K562 (cell line): ENCODE data around the gene RNU6-9. TPM values are rescaled to one million over a fixed set of nuclear protein-coding genes. Genes with fewer than 3 reads are reported as not detected.

ENCODE experiments used
- ATAC-seq: fragments of 200-7000 bp; cut with Tn5 transposase; 3 replicates; pipeline ENCODE4 v1.9.1; 2020; ENCODE audit warnings: moderate library complexity
- BruUV-seq: library from RNA; stranded (reverse); fragments of 400-500 nt; replicated peaks from 2 replicates; lab custom pipeline; 2021; lab: Mats Ljungman, UMichigan
- CTCF ChIA-PET: fragments of 300-600 bp; formaldehyde crosslinking; extraction: SDS; loops from one replicate; lab custom pipeline; 2021; ENCODE audit warnings: low intra/inter-chr PET ratio; lab: Yijun Ruan, JAX
- POLR2A ChIA-PET: fragments of 300-600, 350-650 bp; sonication (Branson Sonifier 250); formaldehyde crosslinking; extraction: SDS; loops from one replicate; lab custom pipeline; 2021; ENCODE audit warnings: antibody characterized with exemption, inconsistent platforms; lab: Yijun Ruan, JAX
- DNase-seq, 4 experiments: peaks; one replicate each; pipeline versions ENCODE4 v3.0.0 to v3.0.0-alpha.2; 2011 to 2018; ENCODE audit warnings: low spot score in 3 of 4, mixed read lengths in 3 of 4; ENCODE audit errors: extremely low read depth in 1 of 4
- FAIRE-seq: peaks from 2 replicates; lab custom pipeline; 2011; peaks lifted over from hg19 to GRCh38; lab: Jason Lieb, UNC
- H2AFZ ChIP-seq: 2 replicates; pipeline ENCODE4 v1.6.0; 2011; ENCODE audit warnings: low read depth, low read length, control low read depth, inconsistent platforms
- H3K27ac ChIP-seq: fragments of 200-600 bp; 3 replicates; pipeline ENCODE4 v1.8.0; 2011; ENCODE audit warnings: low read depth, mild to moderate bottlenecking, control low read depth, inconsistent platforms, low read length, moderate library complexity, mixed read lengths; ENCODE audit errors: extremely low read depth
- H3K27me3 ChIP-seq, 2 experiments: fragments of 300-600 bp in 1 of 2; 2 replicates in 1 of 2; 3 replicates in 1 of 2; pipeline versions ENCODE4 v1.6.0 to v1.8.0; 2011; ENCODE audit warnings: inconsistent platforms in 2 of 2, low read length in 2 of 2, mild to moderate bottlenecking in 1 of 2, mixed read lengths in 1 of 2, moderate library complexity in 1 of 2; ENCODE audit not compliant: control insufficient read depth in 2 of 2, insufficient read depth in 2 of 2
- H3K36me3 ChIP-seq: fragments of 300-600 bp; 3 replicates; pipeline ENCODE4 v1.8.0; 2011; ENCODE audit warnings: mild to moderate bottlenecking, low read length, inconsistent platforms; ENCODE audit not compliant: control insufficient read depth, insufficient read depth
- H3K4me1 ChIP-seq, 2 experiments: fragments of 200-600 bp in 1 of 2; replicated peaks in 1 of 2; 2 replicates in 1 of 2; 3 replicates in 1 of 2; pipeline versions ENCODE4 v1.5.1 to v1.8.0; 2011; ENCODE audit warnings: inconsistent platforms in 2 of 2, low read length in 2 of 2, mild to moderate bottlenecking in 1 of 2, mixed read lengths in 1 of 2, moderate library complexity in 1 of 2; ENCODE audit not compliant: control insufficient read depth in 2 of 2, insufficient read depth in 2 of 2
- H3K4me2 ChIP-seq: 2 replicates; pipeline ENCODE4 v1.6.1; 2011; ENCODE audit warnings: low read length, control low read depth, inconsistent platforms, mixed read lengths; ENCODE audit not compliant: insufficient read depth
- H3K4me3 ChIP-seq: fragments of 200-600 bp; sonication (generic), shearing (Covaris generic); 2 replicates; pipeline ENCODE4 v1.5.1; 2016; ENCODE audit warnings: control low read depth, inconsistent platforms
- H3K79me2 ChIP-seq: fragments of 200-600 bp; 3 replicates; pipeline ENCODE4 v1.8.0; 2011; ENCODE audit warnings: low read length, inconsistent platforms; ENCODE audit not compliant: control insufficient read depth, insufficient read depth
- H3K9ac ChIP-seq, 2 experiments: 2 replicates each; pipeline versions ENCODE4 v1.6.0 to v1.6.1; 2011; ENCODE audit warnings: low read depth in 2 of 2, low read length in 2 of 2, control low read depth in 1 of 2, inconsistent platforms in 1 of 2, mild to moderate bottlenecking in 1 of 2, mixed read lengths in 1 of 2; ENCODE audit not compliant: insufficient read depth in 1 of 2
- H3K9me1 ChIP-seq: one replicate; pipeline ENCODE4 v1.6.0; 2011; ENCODE audit warnings: inconsistent platforms, mild to moderate bottlenecking, low read length, moderate library complexity; ENCODE audit not compliant: control insufficient read depth, insufficient read depth
- H3K9me3 ChIP-seq: replicated peaks from 2 replicates; pipeline ENCODE4 v1.5.1; 2011; ENCODE audit warnings: low read depth, low read length, inconsistent platforms; ENCODE audit not compliant: control insufficient read depth, insufficient read depth
- H4K20me1 ChIP-seq: replicated peaks from 2 replicates; pipeline ENCODE4 v1.6.1; 2011; ENCODE audit warnings: low read length, inconsistent platforms, mixed read lengths; ENCODE audit not compliant: control insufficient read depth, insufficient read depth
- CCNT2 ChIP-seq: IDR thresholded peaks from 2 replicates; pipeline ENCODE4 v1.6.1; 2011; ENCODE audit warnings: borderline replicate concordance, low read depth, mild to moderate bottlenecking, moderate library complexity, mixed read lengths, low read length; ENCODE audit not compliant: insufficient read length; ENCODE audit errors: extremely low read depth
- CHD4 ChIP-seq: fragments of 200-600 bp; sonication (generic); IDR thresholded peaks from 3 replicates; pipeline ENCODE4 v1.6.1; 2012; ENCODE audit warnings: low read depth, mild to moderate bottlenecking, mixed read lengths, low read length, inconsistent platforms; ENCODE audit not compliant: insufficient read depth, insufficient replicate concordance, poor library complexity, severe bottlenecking
- MAZ ChIP-seq, 2 experiments: fragments of 450-650 bp in 1 of 2; sonication (generic) in 1 of 2; formaldehyde crosslinking; IDR thresholded peaks in 1 of 2; conservative IDR thresholded peaks in 1 of 2; 2 replicates each; pipeline versions ENCODE4 v1.4.0 to v1.5.0; 2020; ENCODE audit warnings: mild to moderate bottlenecking in 1 of 2, missing genetic modification reagents in 1 of 2
- MBD2 ChIP-seq: sonication (generic); IDR thresholded peaks from 2 replicates; pipeline ENCODE4 v1.6.1; 2016; ENCODE audit warnings: low read depth, borderline replicate concordance
- POLR2G ChIP-seq: fragments of 200-400 bp; formaldehyde crosslinking; IDR thresholded peaks from 2 replicates; pipeline ENCODE4 v1.6.1; 2017; ENCODE audit warnings: low read depth, mild to moderate bottlenecking, antibody characterized with exemption, low read length, moderate library complexity
- RBFOX2 ChIP-seq: fragments of 200-400 bp; formaldehyde crosslinking; IDR thresholded peaks from 2 replicates; pipeline ENCODE4 v1.6.1; 2017; ENCODE audit warnings: low read depth, mild to moderate bottlenecking, low read length, moderate library complexity
- TAF1 ChIP-seq: IDR thresholded peaks from 2 replicates; pipeline ENCODE4 v1.6.1; 2011; ENCODE audit warnings: mild to moderate bottlenecking, low read length, moderate library complexity; ENCODE audit not compliant: insufficient read depth, control insufficient read depth, severe bottlenecking; ENCODE audit errors: extremely low read depth
- ZNF79 ChIP-seq: fragments of 250-450 bp; sonication (Bioruptor Pico); IDR thresholded peaks from 2 replicates; pipeline ENCODE4 v1.4.0; 2020; ENCODE audit warnings: low read depth, mild to moderate bottlenecking, moderate library complexity
- WGBS: fragments of 100-300 bp; shearing (Covaris generic); methylation state at CpG from one replicate; pipeline ENCODE4 v1.1.6; 2016; ENCODE audit warnings: low coverage, mixed read lengths; ENCODE audit not compliant: insufficient coverage; ENCODE audit errors: missing lambda C conversion rate; 5-methylcytosine and 5-hydroxymethylcytosine counted together
- in situ Hi-C: fragments of 300-500 bp; cut with MboI; formaldehyde crosslinking; loops from 4 replicates; pipeline ENCODE4 v1.15.0; 2018; ENCODE audit warnings: inconsistent platforms, mixed read lengths
- intact Hi-C: fragments of 100-400 bp; cut with micrococcal nuclease; formaldehyde crosslinking; loops from 2 replicates; pipeline ENCODE4 v1.14.2; 2022
- polyA plus RNA-seq, 8 experiments: library from polyadenylated mRNA; depleted of rRNA in 4 of 8; stranded (reverse) in 5 of 8; unstranded in 3 of 8; fragments of >200 nt; fragmentation: Nextera tagmentation in 2 of 8; fragmentation: Illumina TruSeq in 1 of 8; extraction: Ambion mirVana in 2 of 8; extraction: Trizol in 1 of 8; gene quantifications; 2 replicates each; pipeline versions ENCODE4 v1.2.1 to v1.2.3, GENCODE V29; 2011 to 2014; ENCODE audit warnings: inconsistent platforms in 1 of 8, missing spikeins in 1 of 8
- total RNA-seq, 7 experiments: library from RNA; depleted of rRNA in 6 of 7; stranded (reverse); fragments of >200 nt in 6 of 7; fragmentation: Illumina TruSeq in 2 of 7; extraction: Trizol in 2 of 7; gene quantifications; 2 replicates each; pipeline versions ENCODE4 v1.2.1 to v1.2.3, GENCODE V29; 2011 to 2021; ENCODE audit warnings: low replicate concordance in 1 of 7
- TF ChIP-seq, protein P1 (sequence below): fragments of 200-800 bp; sonication (Bioruptor generic); IDR thresholded peaks from 2 replicates; pipeline ENCODE4 v1.6.1; 2017; ENCODE audit warnings: missing genetic modification characterization, missing compliant biosample characterization
- TF ChIP-seq, protein P2 (sequence below), 3 experiments: fragments of 200-800 bp in 1 of 3; sonication (Bioruptor generic) in 1 of 3; sonication (generic) in 1 of 3; formaldehyde crosslinking in 1 of 3; IDR thresholded peaks; 2 replicates each; pipeline versions ENCODE4 v1.6.1 to v1.8.0; 2016 to 2022; ENCODE audit warnings: mild to moderate bottlenecking in 2 of 3, missing compliant biosample characterization in 2 of 3, missing genetic modification characterization in 2 of 3, missing genetic modification reagents in 1 of 3
- TF ChIP-seq, protein P3 (sequence below), 2 experiments: fragments of 450-650 bp; IDR thresholded peaks; 2 replicates each; pipeline ENCODE4 v1.6.1; 2016
- TF ChIP-seq, protein P4 (sequence below): sonication (generic); formaldehyde crosslinking; IDR thresholded peaks from 2 replicates; pipeline ENCODE4 v1.8.0; 2022; ENCODE audit warnings: missing genetic modification reagents, mild to moderate bottlenecking, moderate library complexity, borderline replicate concordance

RNU6-9 gene
- total and polyA plus RNA-seq, 9 of the 15 experiments (the other 6 are each of a cell fraction or from before 2014, with no cell fraction given), result not detected

DNA sequence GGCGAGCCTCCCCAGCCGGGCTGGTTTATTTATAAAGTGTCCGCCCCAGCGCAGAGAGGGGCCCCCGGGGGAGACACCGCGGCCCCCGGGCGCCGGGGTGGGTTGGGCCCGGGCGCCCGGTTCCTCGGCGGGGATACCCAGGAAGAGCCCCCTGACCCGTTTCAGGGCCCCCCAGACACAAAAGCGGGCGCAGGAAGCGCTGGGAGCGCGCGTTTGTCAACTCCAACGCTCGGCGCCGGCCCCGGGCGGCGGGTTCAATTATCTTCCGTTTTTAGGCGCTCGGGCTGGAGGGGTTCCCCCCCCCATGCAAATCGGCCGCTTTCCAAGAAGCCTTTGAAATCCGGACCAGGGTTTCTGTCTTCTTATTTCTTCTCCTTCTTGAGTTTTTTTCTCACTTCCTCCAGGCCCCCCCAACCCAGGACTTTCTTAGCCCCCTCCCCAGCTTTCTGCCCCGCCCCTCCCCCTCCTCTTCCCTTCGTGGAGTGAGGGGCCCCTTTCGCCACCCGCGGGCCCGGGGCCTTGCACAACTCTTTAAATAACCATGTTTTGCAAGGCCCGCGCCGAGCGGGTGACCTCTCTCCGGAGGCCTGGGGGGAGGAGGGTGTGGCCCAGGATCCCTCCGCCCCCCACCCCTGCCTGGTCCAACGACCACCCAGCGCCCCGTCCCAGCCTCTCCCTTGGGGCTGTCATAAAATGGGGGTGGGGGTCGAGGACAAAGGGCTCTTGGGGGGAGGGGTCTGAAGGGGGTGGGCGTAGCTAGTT lies 33.5 kb downstream of the RNU6-9 start:
- Histone ChIP-seq H3K9ac (peak overlapping the region; percentile 87 to 99), H3K9me1 (no peaks in the 10 kb centered on the region), H3K4me3 (peak overlapping the region; percentile 99), H3K4me1 (peaks cover 5 to 67% of the 10 kb centered on the region in 2 experiments; a peak in 4 of 5 replicates), H2AFZ (no peak overlapping the region), H3K9me3 (no peaks in the 10 kb centered on the region), H3K27ac (peak overlapping the region; percentile 97), H3K79me2 (peaks cover 69% of the 10 kb centered on the region), H3K36me3 (peaks cover 34% of the 10 kb centered on the region; the same call in 2 of the 3 replicates), H4K20me1 (no peaks in the 10 kb centered on the region; the same call in 1 of the 2 replicates), H3K27me3 (no peaks in the 10 kb centered on the region), H3K4me2 (peak overlapping the region; percentile 95)
- DNase-seq (peak; percentile 57 to 74 (median 66)), FAIRE-seq (no peak), ATAC-seq (no peak)
- BruUV-seq, result TSS peak; percentile 78
- WGBS, result under 1% methylated on average over 39 of the region's 52 CpGs
- intact Hi-C loops, result no loop called here
- POLR2A ChIA-PET, result interaction anchor here (0.6 to 1.0 kb wide), 2 partner anchors 12 to 28 kb away, joined by 3 to 5 read pairs; no protein-coding TSS in a partner anchor
- in situ Hi-C loops, result no loop called here
- CTCF ChIA-PET, result interaction anchor here (0.5 to 8.8 kb wide), 3 partner anchors 52 to 279 kb away, joined by 3 to 158 read pairs (median 3); partner anchors contain the start of genes STK11 and WDR18
- TF ChIP-seq RBFOX2 (peak; percentile 67), MAZ (CRISPR knock-in tag; conservative IDR thresholded peaks at IDR 0.05 in 1 of 2, IDR thresholded peaks at IDR 0.05 in 1 of 2) (peak in 1 of 2 experiments; percentile 20; a peak in 1 of 4 replicates), CHD4 (peak; percentile 47), ZNF79 (no peak), CCNT2 (peak; percentile 44), MBD2 (no peak), TAF1 (peak; percentile 22), POLR2G (0 out of 2 replicates have a peak, but pooled peaks have one; percentile 18)
- TF ChIP-seq, protein P1, sequence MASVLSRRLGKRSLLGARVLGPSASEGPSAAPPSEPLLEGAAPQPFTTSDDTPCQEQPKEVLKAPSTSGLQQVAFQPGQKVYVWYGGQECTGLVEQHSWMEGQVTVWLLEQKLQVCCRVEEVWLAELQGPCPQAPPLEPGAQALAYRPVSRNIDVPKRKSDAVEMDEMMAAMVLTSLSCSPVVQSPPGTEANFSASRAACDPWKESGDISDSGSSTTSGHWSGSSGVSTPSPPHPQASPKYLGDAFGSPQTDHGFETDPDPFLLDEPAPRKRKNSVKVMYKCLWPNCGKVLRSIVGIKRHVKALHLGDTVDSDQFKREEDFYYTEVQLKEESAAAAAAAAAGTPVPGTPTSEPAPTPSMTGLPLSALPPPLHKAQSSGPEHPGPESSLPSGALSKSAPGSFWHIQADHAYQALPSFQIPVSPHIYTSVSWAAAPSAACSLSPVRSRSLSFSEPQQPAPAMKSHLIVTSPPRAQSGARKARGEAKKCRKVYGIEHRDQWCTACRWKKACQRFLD (CRISPR knock-in tag), result peak; percentile 4; the same call in 1 of the 2 replicates
- TF ChIP-seq, protein P2, sequence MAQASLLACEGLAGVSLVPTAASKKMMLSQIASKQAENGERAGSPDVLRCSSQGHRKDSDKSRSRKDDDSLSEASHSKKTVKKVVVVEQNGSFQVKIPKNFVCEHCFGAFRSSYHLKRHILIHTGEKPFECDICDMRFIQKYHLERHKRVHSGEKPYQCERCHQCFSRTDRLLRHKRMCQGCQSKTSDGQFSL (CRISPR knock-in tag; IDR thresholded peaks at IDR 0.05), result peak; percentile 63; the same call in 1 of the 2 replicates
- TF ChIP-seq, protein P2 (tag; IDR thresholded peaks at IDR 0.05), result peak in 1 of 2 experiments; percentile 40; a peak in 2 of 4 replicates
- TF ChIP-seq, protein P3, sequence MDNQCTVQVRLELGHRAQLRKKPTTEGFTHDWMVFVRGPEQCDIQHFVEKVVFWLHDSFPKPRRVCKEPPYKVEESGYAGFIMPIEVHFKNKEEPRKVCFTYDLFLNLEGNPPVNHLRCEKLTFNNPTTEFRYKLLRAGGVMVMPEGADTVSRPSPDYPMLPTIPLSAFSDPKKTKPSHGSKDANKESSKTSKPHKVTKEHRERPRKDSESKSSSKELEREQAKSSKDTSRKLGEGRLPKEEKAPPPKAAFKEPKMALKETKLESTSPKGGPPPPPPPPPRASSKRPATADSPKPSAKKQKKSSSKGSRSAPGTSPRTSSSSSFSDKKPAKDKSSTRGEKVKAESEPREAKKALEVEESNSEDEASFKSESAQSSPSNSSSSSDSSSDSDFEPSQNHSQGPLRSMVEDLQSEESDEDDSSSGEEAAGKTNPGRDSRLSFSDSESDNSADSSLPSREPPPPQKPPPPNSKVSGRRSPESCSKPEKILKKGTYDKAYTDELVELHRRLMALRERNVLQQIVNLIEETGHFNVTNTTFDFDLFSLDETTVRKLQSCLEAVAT (IDR thresholded peaks at IDR 0.05), result 0 out of 4 replicates have a peak, but pooled peaks of 1 of the 2 experiments have one; percentile 6
- TF ChIP-seq, protein P4, sequence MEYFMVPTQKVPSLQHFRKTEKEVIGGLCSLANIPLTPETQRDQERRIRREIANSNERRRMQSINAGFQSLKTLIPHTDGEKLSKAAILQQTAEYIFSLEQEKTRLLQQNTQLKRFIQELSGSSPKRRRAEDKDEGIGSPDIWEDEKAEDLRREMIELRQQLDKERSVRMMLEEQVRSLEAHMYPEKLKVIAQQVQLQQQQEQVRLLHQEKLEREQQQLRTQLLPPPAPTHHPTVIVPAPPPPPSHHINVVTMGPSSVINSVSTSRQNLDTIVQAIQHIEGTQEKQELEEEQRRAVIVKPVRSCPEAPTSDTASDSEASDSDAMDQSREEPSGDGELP (CRISPR knock-in tag), result 0 out of 2 replicates have a peak, but pooled peaks have one; percentile 22
